ENCODE data around the gene PHF11. TPM values are rescaled to one million over a fixed set of nuclear protein-coding genes. Genes with fewer than 3 reads are reported as not detected.

The PHF11 gene
- total RNA-seq: 74.8 and 78.6 TPM in 2 replicates

GRCh38 chr13:49495783-49496762 is at the start of gene PHF11:
TSS of gene PHF11 (plus strand) at chr13:49495953. CDS start at chr13:49496002, 49 bp downstream.
- intact Hi-C loops (cut with micrococcal nuclease): loop anchor here (1.0 to 5.0 kb wide), 7 partner anchors 46 to 519 kb away; partner anchors contain the start of genes CAB39L, FNDC3A, KPNA3 and RCBTB1

- intact Hi-C loops (cut with micrococcal nuclease): no loop called here
Measured at GRCh38 chr13:49446473-49446872, 49.3 kb upstream of the PHF11 start.

- intact Hi-C loops (cut with micrococcal nuclease): no loop called here
Measured at GRCh38 chr13:49448753-49449152, 47.0 kb upstream of the PHF11 start.

GRCh38 chr13:49450105-49450819 is 45.5 kb upstream of the PHF11 start:
- intact Hi-C loops (cut with micrococcal nuclease): no loop called here

GRCh38 chr13:49452725-49453457 is 42.9 kb upstream of the PHF11 start:
- intact Hi-C loops (cut with micrococcal nuclease): no loop called here

- intact Hi-C loops (cut with micrococcal nuclease): no loop called here
Measured at GRCh38 chr13:49453465-49453864, 42.3 kb upstream of the PHF11 start.

GRCh38 chr13:49454388-49455006 is 41.3 kb upstream of the PHF11 start:
- intact Hi-C loops (cut with micrococcal nuclease): loop anchor here (1.0 kb wide), 1 partner anchor 10 kb away; the partner anchor contains the start of genes CAB39L and SETDB2

- intact Hi-C loops (cut with micrococcal nuclease): no loop called here
Measured at GRCh38 chr13:49455007-49455398, 40.8 kb upstream of the PHF11 start.

GRCh38 chr13:49456156-49456555 is 39.6 kb upstream of the PHF11 start:
- intact Hi-C loops (cut with micrococcal nuclease): no loop called here

GRCh38 chr13:49457221-49457620 is 38.5 kb upstream of the PHF11 start:
- intact Hi-C loops (cut with micrococcal nuclease): no loop called here

GRCh38 chr13:49459580-49459979 is 36.2 kb upstream of the PHF11 start:
- intact Hi-C loops (cut with micrococcal nuclease): no loop called here

- intact Hi-C loops (cut with micrococcal nuclease): no loop called here
Measured at GRCh38 chr13:49464085-49464484, 31.7 kb upstream of the PHF11 start.

- intact Hi-C loops (cut with micrococcal nuclease): no loop called here
Measured at GRCh38 chr13:49464621-49465325, 31.0 kb upstream of the PHF11 start.

- intact Hi-C loops (cut with micrococcal nuclease): no loop called here
Measured at GRCh38 chr13:49466292-49466838, 29.4 kb upstream of the PHF11 start.

GRCh38 chr13:49472186-49472585 is 23.6 kb upstream of the PHF11 start:
- intact Hi-C loops (cut with micrococcal nuclease): no loop called here

GRCh38 chr13:49476529-49476928 is 19.2 kb upstream of the PHF11 start:
- intact Hi-C loops (cut with micrococcal nuclease): no loop called here

- intact Hi-C loops (cut with micrococcal nuclease): no loop called here
Measured at GRCh38 chr13:49481788-49482187, 14.0 kb upstream of the PHF11 start.

- intact Hi-C loops (cut with micrococcal nuclease): no loop called here
Measured at GRCh38 chr13:49488563-49488962, 7.2 kb upstream of the PHF11 start.

GRCh38 chr13:49494645-49495044 is 1.1 kb upstream of the PHF11 start:
- intact Hi-C loops (cut with micrococcal nuclease): loop anchor here (1.0 to 5.0 kb wide), 7 partner anchors 48 to 517 kb away; partner anchors contain the start of genes CAB39L, FNDC3A, KPNA3 and RCBTB1

GRCh38 chr13:49496837-49497236 is 1.1 kb downstream of the PHF11 start:
- intact Hi-C loops (cut with micrococcal nuclease): loop anchor here (5.0 kb wide), 5 partner anchors 45 to 520 kb away; partner anchors contain the start of genes FNDC3A and KPNA3

Measured in T-helper 2 cell treated with Interferon-gamma antibody and Interleukin-4, amounts not matched to agents 100 ng/mL and 5 ng/mL, for 36 hours (primary cell).